HepG2 (cell line): ENCODE data around the gene CTCF. TPM values are rescaled to one million over a fixed set of nuclear protein-coding genes. Genes with fewer than 3 reads are reported as not detected.
A peak's percentile ranks its signal among the peaks of the same experiment; 100 is the strongest.

ENCODE experiments used
- DRAP1 ChIP-seq: IDR thresholded peaks from 2 replicates; pipeline ENCODE4 v1.6.1; 2016; ENCODE audit warnings: missing genetic modification reagents, missing compliant biosample characterization
- ELF1 ChIP-seq: sonication (generic); formaldehyde crosslinking; IDR thresholded peaks from 2 replicates; pipeline ENCODE4 v1.4.0; 2020; ENCODE audit warnings: missing genetic modification reagents
- HDAC6 ChIP-seq: fragments of 200-600 bp; sonication (generic); IDR thresholded peaks from 2 replicates; pipeline ENCODE4 v1.7.0; 2017; ENCODE audit warnings: mild to moderate bottlenecking, antibody characterized with exemption, low read length, low read depth
- ISX ChIP-seq: sonication (generic); formaldehyde crosslinking; conservative IDR thresholded peaks from 2 replicates; pipeline ENCODE4 v1.5.0; 2020; ENCODE audit warnings: missing genetic modification reagents
- MZF1 ChIP-seq: sonication (generic); formaldehyde crosslinking; IDR thresholded peaks from 2 replicates; pipeline ENCODE4 v1.8.1; 2023; ENCODE audit warnings: mild to moderate bottlenecking, missing genetic modification reagents, borderline replicate concordance
- RARA ChIP-seq: IDR thresholded peaks from 2 replicates; pipeline ENCODE4 v1.6.1; 2016; ENCODE audit warnings: missing genetic modification reagents, missing compliant biosample characterization
- SKIL ChIP-seq: sonication (generic); formaldehyde crosslinking; IDR thresholded peaks from 2 replicates; pipeline ENCODE4 v1.8.0; 2022; ENCODE audit warnings: missing genetic modification reagents, mild to moderate bottlenecking, moderate library complexity, borderline replicate concordance
- SRF ChIP-seq: IDR thresholded peaks from 2 replicates; pipeline ENCODE4 v1.6.1; 2011; ENCODE audit warnings: mild to moderate bottlenecking, low read depth, low read length, moderate library complexity
- STAT6 ChIP-seq: sonication (generic); formaldehyde crosslinking; IDR thresholded peaks from 2 replicates; pipeline ENCODE4 v1.4.0; 2020; ENCODE audit warnings: missing genetic modification reagents, mild to moderate bottlenecking, borderline replicate concordance
- U2AF1 ChIP-seq: fragments of 200-400 bp; formaldehyde crosslinking; optimal IDR thresholded peaks from 2 replicates; pipeline ENCODE3; 2017; ENCODE audit warnings: mild to moderate bottlenecking, low read depth, low read length
- ZBED4 ChIP-seq: sonication (generic); formaldehyde crosslinking; IDR thresholded peaks from 2 replicates; pipeline ENCODE4 v1.4.0; 2020; ENCODE audit warnings: missing genetic modification reagents, borderline replicate concordance
- ZNF280B ChIP-seq: sonication (generic); formaldehyde crosslinking; IDR thresholded peaks from 2 replicates; pipeline ENCODE4 v1.5.0; 2020; ENCODE audit warnings: missing genetic modification reagents, mild to moderate bottlenecking, borderline replicate concordance
- ZNF367 ChIP-seq: sonication (generic); formaldehyde crosslinking; IDR thresholded peaks from 2 replicates; pipeline ENCODE4 v1.4.0; 2020; ENCODE audit warnings: missing genetic modification reagents, borderline replicate concordance
- ZNF670 ChIP-seq: sonication (generic); formaldehyde crosslinking; IDR thresholded peaks from 2 replicates; pipeline ENCODE4 v1.8.0; 2022; ENCODE audit warnings: mild to moderate bottlenecking, missing genetic modification reagents, borderline replicate concordance
- ZNF704 ChIP-seq: sonication (generic); formaldehyde crosslinking; IDR thresholded peaks from 2 replicates; pipeline ENCODE4 v1.8.1; 2023; ENCODE audit warnings: mild to moderate bottlenecking, inconsistent platforms, moderate library complexity, missing genetic modification reagents, borderline replicate concordance
- polyA plus RNA-seq, 8 experiments: library from polyadenylated mRNA; depleted of rRNA in 3 of 8; stranded (reverse) in 7 of 8; unstranded in 1 of 8; fragments of >200 nt; fragmentation: Illumina TruSeq in 4 of 8; extraction: Trizol in 4 of 8; gene quantifications; 2 replicates each; pipeline versions ENCODE4 v1.2.1 to v1.2.3, GENCODE V29; 2011 to 2016; ENCODE audit warnings: low read depth in 4 of 8, missing spikeins in 1 of 8, mixed read lengths in 1 of 8; ENCODE audit not compliant: insufficient read depth in 1 of 8
- total RNA-seq, 5 experiments: library from RNA; depleted of rRNA; stranded (reverse); fragments of >200 nt; fragmentation: Illumina TruSeq; extraction: Trizol; gene quantifications; 2 replicates each; pipeline ENCODE4 v1.2.3, GENCODE V29; 2016; ENCODE audit warnings: low read depth in 1 of 5

Gene CTCF
- total and polyA plus RNA-seq, 2 of the 13 experiments (the other 11 are each of a cell fraction or from before 2014, with no cell fraction given) = 19.5 to 37.5 TPM

- TF ChIP-seq DRAP1 (CRISPR knock-in tag) (peak; percentile 43; the same call in 1 of the 2 replicates), HDAC6 (no peak), ELF1 (peak; percentile 11), ZNF704 (CRISPR knock-in tag) (peak; percentile 87; the same call in 1 of the 2 replicates), U2AF1 (no peak), RARA (CRISPR knock-in tag) (0 out of 2 replicates have a peak, but pooled peaks have one; percentile 9), ZBED4 (peak; percentile 51; the same call in 1 of the 2 replicates), SKIL (no peak), ZNF367 (CRISPR knock-in tag) (no peak), ISX (no peak), ZNF670 (CRISPR knock-in tag) (peak; percentile 52; the same call in 1 of the 2 replicates), STAT6 (no peak), ZNF280B (CRISPR knock-in tag) (no peak), MZF1 (peak; percentile 95; the same call in 1 of the 2 replicates), SRF (peak; percentile 39; the same call in 1 of the 2 replicates)
Observed at GRCh38 chr16:67521095-67521804, 41.1 kb upstream of the CTCF start (continued).
